HG02763 (cell line): ENCODE measurements around the gene RAET1G.

Experiments
- ATAC-seq: cut with Tn5 transposase; IDR thresholded peaks from one replicate; pipeline ENCODE4 v1.9.1; 2021; ENCODE audit warnings: mild to moderate bottlenecking, moderate library complexity; ENCODE audit not compliant: unreplicated experiment

RAET1G gene

GRCh38 chr6:149869275-149869892, 53.5 kb downstream of the RAET1G start:
- ATAC-seq = no peak

- ATAC-seq = no peak
Measured at GRCh38 chr6:149867876-149868640, 54.9 kb downstream of the RAET1G start.
